GM21367 (cell line): ENCODE results near the gene AHRR.
"Not testable (repeated sequence)": the region's sequence is repeated elsewhere in the genome, so short reads cannot be mapped to it uniquely, and the experiment has no call there.

ENCODE experiments used
- ATAC-seq: cut with Tn5 transposase; IDR thresholded peaks from one replicate; pipeline ENCODE4 v1.9.1; 2021; ENCODE audit not compliant: unreplicated experiment

AHRR gene

DNA sequence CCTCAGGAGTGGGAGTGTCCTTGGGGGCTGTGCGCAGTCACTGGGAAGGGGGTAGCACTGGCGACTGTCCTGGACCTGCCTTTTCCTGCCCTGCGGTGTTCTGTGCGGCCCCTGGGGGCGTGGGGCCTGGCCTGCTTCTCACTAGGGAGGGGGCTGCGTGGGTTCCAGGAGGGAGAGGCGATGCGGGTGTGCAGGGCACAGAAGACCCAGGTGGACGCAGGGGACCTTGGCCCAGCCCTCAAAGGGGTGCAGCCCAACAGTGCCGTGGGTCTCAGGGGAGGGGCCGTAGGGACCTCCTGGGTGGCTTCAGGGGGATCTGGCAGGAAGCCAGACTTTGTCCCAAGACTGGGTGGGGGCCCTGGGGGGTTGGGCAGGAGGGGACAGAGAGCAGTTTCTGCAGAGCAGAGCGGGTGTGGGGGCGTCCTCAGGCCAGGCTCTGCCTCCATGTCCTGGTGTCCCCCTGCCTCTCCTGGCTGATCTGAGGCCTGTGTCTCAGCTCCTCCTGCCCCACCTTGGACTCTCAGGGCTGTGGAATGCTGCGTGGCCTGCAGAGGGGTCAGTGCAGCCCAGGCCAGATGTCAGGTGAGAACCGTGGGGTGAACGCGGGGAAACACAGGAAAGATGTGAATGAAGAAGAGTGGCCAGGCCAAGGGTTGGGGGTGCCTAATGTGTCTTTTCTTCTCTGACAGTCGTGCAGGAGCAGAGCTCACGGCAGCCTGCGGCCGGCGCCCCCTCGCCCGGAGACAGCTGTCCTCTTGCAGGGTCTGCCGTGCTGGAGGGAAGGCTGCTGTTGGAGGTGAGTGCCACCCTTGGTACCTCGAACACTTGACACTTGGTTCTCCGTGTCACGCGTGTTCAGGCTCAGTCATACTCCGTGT, 54.6 kb downstream of the AHRR start:
- no peak for ATAC-seq

DNA sequence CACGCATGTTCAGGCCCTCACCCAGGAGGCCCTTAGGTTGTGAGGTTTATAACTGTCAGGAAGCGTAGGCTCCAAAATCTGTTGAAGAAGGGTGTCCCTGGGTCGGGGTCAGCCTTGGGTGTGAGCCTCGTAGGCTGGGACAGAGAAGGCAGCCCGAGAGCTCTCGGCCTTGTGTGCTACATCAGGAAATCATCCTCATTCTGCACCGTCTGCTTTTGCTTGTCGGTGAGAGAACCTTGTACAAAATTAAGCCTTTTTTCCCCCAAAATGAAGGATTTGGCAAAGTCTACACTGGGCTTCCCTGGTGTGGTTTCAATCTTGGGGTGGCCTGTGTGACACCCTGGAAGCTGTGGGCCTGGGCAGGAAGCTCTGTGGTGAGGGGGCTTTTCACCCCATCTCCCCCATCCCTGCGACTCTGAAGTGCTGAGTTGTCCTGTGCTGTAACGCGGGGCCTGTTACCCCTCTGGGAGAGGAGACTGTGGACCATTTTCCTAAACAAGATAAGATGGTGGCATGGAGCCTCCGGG, 55.3 kb downstream of the AHRR start:
- ATAC-seq: no peak

DNA sequence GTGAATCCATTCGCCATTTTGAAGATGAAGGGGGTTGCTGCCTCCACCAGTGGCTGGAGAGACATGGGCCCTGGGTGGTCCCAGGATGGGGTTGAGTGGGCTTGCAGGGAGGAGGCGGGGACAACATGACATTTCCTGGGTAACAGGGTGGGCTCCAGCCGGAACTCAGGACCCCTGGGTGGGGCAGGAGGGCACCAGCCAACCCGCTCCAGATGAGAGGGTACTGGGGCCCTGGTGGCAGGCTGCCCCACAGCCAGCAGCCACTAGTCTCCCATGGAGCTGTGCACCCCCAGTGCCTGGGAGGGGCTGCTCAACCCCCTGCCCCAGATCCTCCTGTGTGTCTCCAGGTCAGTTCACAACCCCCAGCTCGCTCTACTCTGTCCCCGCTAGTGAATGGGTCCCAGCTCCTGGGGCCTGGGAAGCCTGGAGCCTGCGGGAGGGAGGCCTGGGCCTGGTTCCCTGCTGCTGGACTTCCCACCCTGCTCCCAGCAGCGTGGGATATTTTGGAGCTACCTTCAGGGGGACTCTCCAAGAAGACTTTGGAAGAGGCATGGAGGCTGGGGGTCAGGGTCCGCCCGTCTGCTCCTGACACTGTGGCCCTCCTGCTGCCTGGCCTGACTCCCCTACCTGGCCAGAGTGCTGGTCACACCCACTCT, 55.9 kb downstream of the AHRR start:
- no peak for ATAC-seq

- ATAC-seq: no peak
Observed at GRCh38 chr5:378301-378891, 56.9 kb downstream of the AHRR start.

- no peak for ATAC-seq
Observed at GRCh38 chr5:378976-379742, 57.6 kb downstream of the AHRR start.

DNA sequence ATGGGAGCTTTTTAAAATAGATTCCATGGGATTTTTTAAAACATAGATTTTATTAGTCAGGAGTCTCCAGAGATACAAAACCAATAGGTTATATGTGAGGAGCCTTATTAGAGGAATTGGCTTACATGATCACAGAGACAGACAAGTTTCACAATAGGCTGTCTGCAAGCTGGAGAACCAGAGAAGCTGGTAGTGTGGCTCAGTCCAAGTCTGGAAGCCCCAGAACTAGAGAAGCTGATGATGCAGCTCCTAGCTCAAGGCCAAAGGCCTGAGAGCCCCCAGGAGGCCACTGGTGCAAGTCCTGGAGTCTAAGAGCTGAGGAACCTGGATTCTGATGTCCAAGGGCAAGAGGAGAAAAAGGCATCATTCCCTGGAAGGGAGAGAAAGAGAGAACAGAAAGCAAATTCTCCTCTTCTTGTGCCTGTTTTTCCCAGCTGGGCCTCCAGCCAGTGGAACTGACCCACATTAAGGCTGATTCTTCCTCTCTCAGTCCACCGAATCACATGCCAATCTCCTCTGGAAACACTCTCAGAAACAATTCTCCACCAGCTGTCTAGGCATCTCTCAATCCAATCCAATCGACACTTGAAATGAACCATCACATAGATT, 59.3 kb downstream of the AHRR start:
- ATAC-seq: no peak

DNA sequence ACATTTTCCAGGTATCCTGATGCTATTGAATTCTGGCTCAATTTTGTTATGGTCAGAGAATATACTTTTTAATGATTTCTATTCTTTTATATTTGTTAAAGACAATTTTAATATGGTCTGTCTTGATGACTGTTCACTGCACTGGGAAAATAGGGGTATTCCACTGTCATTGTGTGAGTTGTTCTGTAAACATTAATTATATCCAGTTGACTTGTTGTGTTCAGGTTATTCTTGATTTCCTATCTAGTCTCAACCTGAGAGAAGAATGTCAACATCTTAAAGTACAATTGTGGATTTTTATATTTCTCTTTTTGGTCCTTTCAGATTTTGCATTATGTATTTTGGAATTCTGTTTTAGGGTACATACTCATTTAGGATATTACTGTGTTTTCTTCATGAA, 61.6 kb downstream of the AHRR start:
- ATAC-seq: no peak

DNA sequence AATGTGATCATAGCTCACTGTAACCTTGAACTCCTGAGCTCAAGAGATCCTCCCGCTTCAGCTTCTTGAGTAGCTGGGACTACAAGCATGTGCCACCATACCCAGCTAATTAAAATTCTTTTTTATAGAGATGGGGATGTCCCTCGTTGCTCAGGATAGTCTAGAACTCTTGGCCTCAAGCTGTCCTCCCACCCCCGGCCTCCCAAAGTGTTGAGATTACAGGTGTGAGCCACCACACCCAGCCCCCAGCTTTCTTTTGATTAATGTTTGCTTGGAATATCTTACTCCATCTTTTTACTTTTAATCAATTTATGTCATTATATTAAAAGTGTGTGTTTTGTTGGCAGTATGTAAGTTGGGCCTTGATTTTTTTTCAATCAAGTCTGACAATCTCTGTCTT, 62.1 kb downstream of the AHRR start:
- no peak for ATAC-seq

GRCh38 chr5:384576-384975, 63.1 kb downstream of the AHRR start:
- not testable (repeated sequence) for ATAC-seq

DNA sequence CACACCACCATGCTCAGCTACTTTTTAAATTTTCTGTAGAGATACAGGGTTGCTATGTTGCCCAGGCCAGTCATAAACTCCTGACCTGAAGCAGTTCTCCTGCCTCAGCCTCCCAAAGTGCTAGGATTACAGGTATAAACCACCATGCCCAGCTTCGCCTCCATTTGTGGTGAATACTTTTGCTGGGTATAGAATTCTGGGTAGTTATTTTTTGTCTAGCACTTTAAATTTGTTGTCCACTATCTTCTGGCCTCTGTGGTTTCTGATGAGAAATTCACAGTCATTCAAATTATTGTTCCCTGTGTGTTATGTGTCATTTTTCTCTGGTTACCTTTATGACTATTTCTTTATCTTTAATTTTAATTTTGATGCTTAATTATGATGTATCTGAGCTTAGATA, 63.8 kb downstream of the AHRR start:
- ATAC-seq: no peak

GRCh38 chr5:386432-387341, 65.2 kb downstream of the AHRR start:
- ATAC-seq: no peak

- ATAC-seq: no peak
Observed at GRCh38 chr5:387491-388265, 66.2 kb downstream of the AHRR start.

GRCh38 chr5:388266-389196, 67.0 kb downstream of the AHRR start:
- ATAC-seq: no peak

GRCh38 chr5:389197-389821, 67.8 kb downstream of the AHRR start:
- no peak for ATAC-seq

- ATAC-seq: no peak
Observed at GRCh38 chr5:389891-390622, 68.5 kb downstream of the AHRR start.

GRCh38 chr5:390623-391491, 69.3 kb downstream of the AHRR start:
- ATAC-seq: no peak
